GM20431 (cell line): ENCODE data around the gene WNT7A.

Source experiments
- in situ Hi-C: fragments of 300-500 bp; cut with MseI, MboI; formaldehyde crosslinking; loops from one replicate; pipeline ENCODE4 v1.15.0; 2020; ENCODE audit warnings: low sequenced_read_pairs; ENCODE audit not compliant: unreplicated experiment

Gene WNT7A

DNA sequence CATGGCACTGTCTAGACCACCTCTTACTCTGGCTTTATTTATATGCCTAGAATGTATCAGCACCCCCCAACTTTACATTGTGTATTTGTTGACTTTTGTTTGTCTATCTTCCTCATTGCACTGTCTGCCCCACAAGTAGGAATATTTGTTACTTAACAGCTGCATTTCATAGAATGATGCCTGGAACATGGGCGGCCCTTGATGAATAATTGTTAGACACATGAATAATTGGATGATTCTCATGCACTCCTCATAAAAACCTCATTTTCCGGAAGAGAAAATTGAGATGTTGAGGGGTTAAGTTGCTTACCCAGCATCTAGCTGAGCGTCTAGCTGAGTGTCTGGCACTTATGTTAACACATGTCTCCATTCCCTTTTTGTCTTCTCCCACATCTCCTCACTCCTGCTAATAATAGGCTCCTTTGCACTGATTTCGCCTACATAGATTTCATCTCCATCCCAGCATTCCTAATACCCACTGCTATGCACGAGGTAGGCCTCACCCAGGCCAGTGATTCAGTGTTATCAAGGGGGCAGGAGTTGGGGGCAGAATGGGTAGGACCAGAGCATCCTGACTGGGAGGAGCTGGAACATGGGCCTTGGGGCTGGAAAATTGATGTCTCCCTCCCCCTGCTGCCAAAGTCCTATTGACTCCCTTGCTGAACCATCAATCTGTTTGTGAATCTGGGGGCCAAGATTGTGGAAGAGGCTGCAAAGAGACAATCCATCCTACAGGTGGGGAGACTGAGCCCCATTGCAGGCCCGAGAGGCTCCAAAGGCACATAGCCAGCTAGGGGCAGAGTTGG, 7.8 kb upstream of the WNT7A start:
- in situ Hi-C loops: loop anchor here (25.0 kb wide), 1 partner anchor 225 kb away; no protein-coding TSS in a partner anchor

DNA sequence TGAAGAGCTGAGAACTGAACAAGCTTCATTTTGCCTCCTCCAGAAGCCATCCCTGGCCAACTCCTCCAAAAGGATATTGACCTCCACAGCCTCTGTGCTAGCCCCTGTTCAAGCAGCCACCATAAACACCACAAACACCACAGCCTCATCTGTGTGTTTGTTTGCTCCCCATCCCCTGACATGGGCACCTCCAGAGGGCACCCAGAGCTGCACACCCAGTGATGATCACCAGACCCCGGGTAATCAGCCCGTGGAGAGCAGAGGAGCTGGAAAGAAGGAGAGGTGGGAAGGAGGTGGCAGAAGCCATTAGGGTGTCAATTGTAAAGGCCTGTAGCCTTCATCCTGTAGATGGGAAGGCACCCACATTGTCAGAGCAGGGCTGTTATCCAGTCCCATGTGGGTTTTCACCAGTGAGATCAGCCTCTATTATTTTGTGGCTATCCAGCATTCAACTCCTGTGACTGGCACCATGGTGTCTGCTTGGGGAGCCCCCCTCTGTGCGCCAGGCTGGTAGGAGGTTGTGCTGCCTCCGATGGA, 6.8 kb upstream of the WNT7A start:
- in situ Hi-C loops: loop anchor here (25.0 kb wide), 1 partner anchor 224 kb away; no protein-coding TSS in a partner anchor

DNA sequence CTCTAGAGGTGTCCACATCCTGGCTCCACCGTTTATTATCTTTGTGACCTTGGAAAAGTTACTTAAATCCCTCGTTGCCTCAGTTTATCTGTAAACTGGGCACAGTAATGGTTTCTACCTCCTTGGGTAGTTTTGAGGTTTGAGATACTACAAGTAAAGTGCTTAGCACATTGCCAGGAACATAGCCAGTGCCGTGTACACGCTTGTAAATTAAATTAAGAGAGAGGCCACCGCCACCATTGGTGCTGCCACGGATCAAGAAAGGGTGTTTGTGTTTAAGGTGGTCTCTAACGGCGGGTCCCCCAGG, 5.8 kb upstream of the WNT7A start:
- in situ Hi-C loops: loop anchor here (25.0 kb wide), 1 partner anchor 223 kb away; no protein-coding TSS in a partner anchor

DNA sequence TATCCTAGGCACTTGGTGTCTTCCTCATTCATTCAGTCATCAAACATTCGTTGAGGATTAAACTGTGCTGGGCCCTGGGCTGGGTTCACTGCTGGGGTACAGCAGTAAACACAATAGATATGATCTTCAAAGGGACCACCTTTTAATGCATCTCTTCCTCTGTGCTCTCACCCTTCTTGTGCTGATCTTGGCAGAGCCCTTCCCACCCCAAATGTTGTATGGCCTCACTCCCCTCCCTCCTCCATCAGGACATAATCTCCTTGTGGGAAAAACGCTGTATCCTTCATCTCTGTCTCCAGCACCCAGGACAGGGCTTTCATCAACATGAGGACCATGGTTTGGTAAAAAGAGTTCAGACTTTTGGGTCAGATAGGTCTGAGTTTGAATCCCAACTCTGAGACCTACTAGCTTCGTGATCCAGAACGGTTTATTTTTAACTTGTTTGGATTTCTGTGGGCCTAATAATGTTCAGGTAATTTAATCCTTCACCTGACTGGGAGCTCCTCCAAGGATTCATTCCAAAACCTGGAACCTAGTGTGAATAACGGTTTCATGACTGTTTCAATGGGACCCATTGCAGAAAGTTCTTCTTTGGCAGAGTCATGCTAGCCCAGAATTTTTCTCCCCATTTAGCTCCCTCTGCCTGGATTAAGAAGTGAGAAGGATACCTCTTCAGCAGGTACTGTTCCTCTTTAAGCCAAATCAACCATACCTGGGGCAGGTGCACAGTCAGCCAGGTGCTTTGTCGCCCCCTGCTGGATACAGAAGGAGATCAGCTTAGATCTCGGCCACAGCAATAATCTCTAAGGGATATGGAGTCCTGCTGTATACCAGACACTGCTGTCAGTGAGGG, 5.2 kb upstream of the WNT7A start:
- in situ Hi-C loops: loop anchor here (25.0 kb wide), 1 partner anchor 223 kb away; no protein-coding TSS in a partner anchor

DNA sequence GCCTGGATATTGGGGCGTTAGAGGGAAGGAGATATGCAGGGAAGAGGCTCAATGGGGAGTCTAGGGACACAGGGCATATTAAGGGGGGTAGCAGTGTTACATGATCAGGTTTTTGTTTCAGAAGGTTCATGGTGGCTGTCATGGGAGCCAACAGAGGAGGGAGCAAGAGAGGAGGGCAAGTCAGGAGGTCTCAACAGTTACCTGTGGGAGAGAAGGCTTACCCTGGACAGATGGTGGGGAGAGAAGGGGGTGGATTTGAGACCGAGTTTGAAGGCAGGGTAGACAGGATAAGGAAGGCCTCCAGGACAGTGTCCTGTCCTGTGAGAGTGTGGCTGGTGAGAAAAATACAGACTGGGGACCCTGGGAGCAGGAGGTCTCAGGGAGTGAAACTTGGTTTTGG, 3.8 kb upstream of the WNT7A start:
- in situ Hi-C loops: loop anchor here (25.0 kb wide), 1 partner anchor 221 kb away; no protein-coding TSS in a partner anchor

DNA sequence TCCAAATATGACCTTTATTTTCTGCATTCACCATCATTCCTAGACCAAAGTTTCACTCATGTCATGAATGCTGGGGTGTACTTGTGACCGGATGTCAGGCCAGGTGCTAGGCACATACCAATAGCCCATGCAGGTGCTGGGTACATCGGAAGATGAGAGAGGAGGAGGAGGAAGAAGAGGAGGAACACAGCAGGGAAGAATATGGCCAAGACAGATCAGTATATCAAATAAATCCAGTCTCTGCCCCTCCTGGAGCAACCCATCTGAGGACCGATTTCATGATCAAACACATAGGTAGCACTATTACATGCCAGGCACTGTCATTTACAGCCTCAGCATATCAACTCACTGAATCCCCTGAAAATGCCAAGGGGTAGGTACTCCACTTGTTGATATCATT, 3.0 kb upstream of the WNT7A start:
- in situ Hi-C loops: loop anchor here (25.0 kb wide), 1 partner anchor 221 kb away; no protein-coding TSS in a partner anchor

DNA sequence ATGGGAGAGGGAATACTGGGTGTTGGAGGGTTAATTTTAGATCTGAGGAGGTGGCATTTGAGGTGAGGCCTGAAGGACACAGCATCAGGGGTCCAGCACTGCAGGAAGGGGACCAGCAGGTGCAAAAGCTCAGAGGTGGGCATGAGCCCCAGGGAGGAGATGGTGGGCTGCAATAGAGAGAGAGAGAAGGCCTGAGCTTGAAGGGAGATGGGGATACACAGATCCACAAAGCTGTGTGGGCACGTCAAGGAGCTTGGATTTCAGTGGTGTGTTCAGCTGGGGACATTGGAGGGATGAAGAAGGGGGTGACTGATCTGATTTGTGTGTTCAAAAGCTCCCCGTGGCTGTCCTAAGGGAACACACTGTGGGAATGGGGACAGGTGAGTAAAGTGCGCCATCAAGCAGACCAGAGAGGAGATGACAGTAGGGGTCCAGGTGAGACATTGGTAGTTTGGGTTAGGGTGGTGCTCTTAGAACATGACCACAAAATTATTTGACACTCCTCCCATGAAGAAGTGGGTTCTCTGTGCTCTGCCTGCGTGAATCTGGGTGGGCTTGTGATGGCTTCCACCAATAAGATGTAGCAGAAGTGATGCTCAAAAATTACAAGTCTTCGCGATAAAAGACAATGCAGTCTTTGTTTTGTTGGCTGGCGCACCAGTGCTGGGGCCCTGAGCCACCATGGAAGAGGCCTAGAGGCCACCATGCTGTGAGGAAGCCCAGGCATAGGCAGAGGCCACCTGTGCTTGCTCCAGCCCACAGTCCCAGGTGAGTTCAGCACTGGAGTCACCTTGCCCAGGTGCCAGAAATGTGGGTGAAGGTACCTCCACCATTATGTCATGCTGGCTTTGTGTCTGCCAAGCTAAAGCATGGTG, 1.9 kb upstream of the WNT7A start:
- in situ Hi-C loops: loop anchor here (25.0 kb wide), 1 partner anchor 219 kb away; no protein-coding TSS in a partner anchor

DNA sequence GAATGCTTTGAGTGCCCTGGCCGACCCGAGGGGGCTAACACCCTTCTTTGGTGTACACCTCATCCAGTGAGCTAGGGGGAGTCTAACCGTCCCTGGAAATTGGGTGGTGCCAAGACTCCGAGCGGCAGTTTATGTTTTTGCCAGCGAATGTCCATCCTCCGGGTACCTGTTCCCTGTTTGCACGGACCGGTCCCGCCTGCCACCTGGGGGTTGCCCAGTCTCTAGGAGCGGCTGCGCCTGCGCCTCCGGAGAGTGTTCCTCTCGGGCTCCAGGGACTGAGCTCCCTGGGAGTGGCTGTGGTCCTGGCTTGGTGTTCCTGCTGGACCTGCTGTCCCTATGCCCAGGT, 913 bp upstream of the WNT7A start:
- in situ Hi-C loops: loop anchor here (25.0 kb wide), 1 partner anchor 218 kb away; no protein-coding TSS in a partner anchor

DNA sequence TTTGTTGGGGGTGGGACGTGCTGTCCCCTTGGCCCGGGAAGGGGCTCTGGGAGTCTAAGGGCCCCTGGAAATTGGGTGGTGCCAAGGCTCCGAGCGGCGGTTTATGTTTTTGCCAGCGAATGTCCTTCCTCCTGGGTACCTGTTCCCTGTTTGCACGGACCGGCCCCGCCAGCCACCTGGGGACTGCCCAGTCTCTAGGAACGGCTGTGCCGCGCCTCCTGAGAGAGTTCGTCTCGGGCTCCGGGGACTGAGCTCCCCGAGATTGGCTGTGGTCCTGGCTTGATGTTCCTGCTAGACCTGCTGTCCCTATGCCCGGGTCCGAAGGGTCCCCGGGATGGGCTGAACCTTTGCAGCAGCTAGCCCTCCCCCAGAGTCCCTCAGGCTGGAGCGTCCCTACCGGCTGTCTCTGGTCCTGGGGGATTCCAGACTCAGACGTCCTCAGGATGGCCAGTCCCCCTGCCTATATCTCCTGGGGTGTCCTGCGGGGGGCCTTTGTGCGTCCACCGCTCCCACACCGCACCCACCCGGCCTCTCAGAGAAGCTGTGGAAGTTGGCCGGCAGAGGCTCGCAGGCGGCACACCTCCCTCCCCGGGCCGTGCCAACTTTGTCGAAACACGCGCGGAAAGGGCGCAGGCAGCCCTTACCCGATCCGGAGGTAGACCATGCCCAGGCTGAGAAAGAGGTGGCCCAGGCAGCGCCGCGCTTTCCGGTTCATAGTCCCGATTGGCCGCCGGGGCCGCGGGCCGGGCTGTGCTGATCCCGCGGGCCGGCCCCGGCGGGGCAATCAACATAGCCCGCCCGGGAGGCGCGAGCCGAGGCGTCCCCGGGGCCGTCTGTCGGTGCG, 547 bp downstream of the WNT7A start:
- in situ Hi-C loops: loop anchor here (25.0 kb wide), 1 partner anchor 217 kb away; no protein-coding TSS in a partner anchor

DNA sequence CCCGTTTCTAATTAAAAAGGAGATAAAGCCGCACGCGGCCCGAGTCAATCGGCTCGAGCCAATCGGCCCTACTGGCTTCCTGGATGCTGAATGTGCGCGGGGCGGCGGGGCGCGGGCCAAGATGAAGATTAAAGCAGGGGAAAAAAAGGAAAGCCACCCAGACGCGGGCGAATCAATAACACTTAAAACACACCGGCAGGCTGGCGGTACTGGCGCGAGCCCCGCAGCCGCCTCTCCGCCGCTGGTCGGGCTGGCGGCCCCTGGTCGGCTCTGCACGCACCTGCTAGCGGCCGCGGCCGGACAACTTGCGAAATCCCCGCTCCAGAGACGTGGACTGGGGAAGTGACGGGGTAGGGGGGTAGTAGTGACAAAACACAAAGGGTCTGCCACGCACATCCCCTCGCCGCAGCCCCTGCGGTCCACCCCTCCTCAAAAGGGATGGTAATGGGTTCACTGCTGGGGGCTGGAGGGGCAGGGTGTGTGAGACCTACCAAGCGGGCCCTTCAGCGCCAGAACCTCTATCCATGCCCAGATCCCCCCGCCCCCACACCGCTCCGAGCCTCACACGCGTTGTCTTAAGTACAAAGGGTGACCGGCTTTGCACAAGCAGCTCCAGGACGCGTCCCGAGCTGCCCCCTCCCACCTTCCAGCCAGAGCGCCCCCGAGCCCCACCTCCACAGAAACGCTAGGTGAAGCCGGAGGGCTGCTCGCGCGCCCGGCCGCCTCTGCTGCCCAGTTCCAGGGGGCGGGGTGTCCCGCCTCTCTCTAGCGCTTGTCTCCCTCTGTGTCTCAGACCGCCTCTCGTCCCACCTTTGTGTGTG, 1.4 kb downstream of the WNT7A start:
- in situ Hi-C loops: loop anchor here (25.0 kb wide), 1 partner anchor 216 kb away; no protein-coding TSS in a partner anchor

DNA sequence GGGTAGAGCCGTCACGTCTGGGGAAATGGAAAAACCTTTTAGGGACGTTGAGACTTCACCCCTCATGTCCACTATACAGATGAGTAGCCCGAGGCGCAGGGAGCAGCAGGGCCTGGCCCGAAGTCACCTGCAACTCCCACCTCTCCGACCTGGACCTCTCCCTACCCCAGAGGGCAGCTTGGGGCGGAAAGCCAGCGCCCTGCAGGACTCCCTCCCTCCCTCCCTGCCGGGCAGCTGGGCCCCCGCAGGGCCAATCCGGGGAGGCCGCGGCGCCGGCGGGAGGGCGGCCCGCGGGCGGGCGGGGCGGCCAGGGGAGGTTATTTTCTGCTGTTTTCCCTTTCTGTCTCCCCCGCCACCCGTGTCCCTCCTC, 2.0 kb downstream of the WNT7A start:
- in situ Hi-C loops: loop anchor here (25.0 kb wide), 1 partner anchor 216 kb away; no protein-coding TSS in a partner anchor

DNA sequence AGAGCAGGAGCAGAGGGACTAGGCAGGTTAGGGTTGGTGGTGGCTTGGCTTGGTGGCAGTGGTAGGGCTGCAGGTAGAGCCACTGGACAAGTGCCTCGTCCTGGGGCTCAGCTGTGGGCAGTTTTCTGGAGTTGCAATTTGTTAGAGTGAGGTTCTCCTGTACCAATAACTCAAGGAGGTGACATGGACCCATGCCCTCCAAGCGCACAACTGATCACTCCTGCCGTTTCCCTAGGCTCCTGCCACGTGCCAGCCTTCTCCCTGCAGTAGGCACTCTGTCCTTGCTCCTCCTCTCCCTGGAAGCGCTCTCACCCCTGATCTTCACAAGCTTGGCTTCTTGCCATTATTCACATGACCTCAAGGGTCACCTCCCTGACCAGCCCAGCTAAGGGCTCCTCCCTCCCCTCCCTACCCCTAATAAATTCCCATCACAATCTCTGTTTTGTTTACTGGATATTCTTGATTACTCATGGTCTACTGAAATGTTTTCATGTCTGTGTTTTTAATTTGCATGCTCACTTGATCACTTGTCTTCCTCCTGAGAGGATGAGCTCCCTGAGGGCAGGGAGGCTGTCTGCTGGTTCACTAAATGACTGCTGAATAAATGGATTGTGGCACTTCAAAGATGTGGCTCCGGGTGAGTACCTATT, 3.3 kb downstream of the WNT7A start:
- in situ Hi-C loops: loop anchor here (25.0 kb wide), 1 partner anchor 214 kb away; no protein-coding TSS in a partner anchor

DNA sequence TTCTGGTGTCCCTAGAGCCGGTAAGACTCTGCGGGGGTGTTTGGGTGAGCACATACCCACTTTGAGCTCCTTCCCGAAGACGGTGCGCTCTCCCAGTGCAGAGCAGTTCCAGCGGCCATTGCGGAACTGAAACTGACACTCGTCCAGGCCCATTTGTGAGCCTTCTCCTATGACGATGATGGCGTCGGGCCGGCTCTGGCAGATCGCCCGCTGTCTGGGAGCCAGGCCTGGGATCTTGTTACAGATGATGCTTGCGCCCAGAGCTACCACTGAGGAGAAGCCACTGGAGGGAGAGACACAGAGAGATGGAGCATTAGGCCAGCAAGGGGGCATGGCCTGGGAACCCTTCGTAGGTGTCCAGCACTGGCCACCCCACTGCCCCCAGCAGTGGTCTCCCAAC, 5.0 kb downstream of the WNT7A start:
- in situ Hi-C loops: loop anchor here (25.0 kb wide), 1 partner anchor 213 kb away; no protein-coding TSS in a partner anchor

DNA sequence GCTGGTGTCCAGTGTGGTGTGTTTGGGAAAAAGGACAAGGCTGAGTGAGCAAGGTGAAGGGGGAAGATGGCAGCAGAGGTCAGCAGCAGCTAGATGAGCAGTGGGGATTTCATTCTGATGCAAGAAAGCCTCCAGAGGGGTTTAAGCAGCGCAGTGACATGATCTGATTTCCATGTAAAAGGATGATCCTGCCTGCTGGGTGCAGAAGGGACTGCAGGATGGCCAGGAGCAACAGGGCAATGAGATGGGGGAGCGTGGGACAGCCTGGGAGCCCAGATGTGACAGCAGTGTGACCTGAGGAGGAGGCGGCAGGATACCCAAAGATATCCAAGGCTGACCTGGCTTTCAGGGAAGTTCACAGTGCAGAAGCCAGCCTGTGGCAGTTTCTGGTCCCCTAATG, 6.1 kb downstream of the WNT7A start:
- in situ Hi-C loops: no loop called here

DNA sequence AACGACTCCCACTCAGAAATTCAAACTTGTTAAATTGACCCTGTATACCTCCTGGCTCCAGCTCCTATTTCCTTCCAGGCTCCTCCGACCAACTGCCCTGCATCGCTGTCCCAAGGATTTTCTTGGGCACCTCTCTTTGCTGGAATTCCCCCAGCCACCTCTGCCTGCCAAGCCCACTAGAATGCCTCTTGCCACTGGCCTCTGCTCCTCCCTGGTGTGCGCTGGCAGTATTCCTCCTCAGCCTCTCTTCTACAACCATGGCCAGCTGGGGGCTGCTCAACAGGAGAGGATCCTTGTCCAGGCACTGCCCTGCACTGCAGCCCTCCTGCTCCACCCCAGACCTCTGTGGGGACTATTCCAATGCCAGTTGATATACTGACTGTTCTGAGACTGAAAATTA, 7.4 kb downstream of the WNT7A start:
- in situ Hi-C loops: no loop called here

DNA sequence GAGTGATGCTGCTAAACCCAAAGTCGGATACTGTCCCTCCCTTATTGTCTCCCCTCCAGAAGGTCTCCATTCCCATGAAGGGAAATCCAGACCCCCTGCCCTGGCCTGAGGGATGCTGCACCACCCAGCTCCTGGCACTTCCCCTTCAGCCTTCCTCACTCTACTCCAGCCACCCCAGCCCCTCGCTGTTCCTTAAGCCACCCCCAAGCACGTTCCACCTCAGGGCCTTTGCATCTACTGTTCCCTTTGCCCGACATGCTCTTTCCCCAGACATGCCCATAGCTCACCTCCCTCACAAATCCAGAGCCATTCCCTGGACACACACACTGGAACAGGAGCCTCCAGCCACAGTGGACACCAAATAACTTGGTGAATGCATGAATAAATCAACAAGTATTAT, 8.1 kb downstream of the WNT7A start:
- in situ Hi-C loops: no loop called here

DNA sequence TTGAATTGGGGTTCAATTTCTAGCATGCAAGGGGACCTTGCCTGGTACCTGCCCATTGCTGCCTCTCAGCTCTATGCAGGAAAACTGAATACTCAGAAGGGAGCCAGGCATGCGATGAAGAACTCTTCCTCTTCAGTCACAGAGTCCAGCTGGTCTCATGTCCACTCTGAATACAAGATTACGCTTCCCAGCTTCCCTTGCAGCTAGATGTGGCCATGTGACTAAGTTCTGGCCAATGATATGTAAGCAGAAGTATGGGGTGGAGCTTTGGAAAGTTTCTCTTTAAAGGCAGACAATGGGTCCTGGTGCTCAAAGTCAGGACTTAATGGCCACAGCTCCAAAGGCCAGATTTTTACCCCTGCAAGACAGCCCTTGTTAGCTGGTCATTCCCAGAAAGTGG, 9.0 kb downstream of the WNT7A start:
- in situ Hi-C loops: no loop called here
